Kidney (tissue), 14 donors: ENCODE results near the gene GOPC. TPM values are rescaled to one million over a fixed set of nuclear protein-coding genes. Genes with fewer than 3 reads are reported as not detected.

Experiments used
- DNase-seq, 5 donors: peaks; one replicate each; pipeline ENCODE4 v3.0.0-alpha.2; 2013 to 2020
- FAIRE-seq: peaks from 2 replicates; lab custom pipeline; 2012; peaks lifted over from hg19 to GRCh38; lab: Jason Lieb, UNC
- H3K27ac ChIP-seq, 2 donors: one replicate each; pipeline ENCODE4 v1.7.0; 2013; ENCODE audit warnings: low read depth in 2 of 2, low read length in 2 of 2, inconsistent platforms in 1 of 2
- H3K27me3 ChIP-seq: one replicate; pipeline ENCODE4 v1.7.1; 2013; ENCODE audit warnings: low read length, inconsistent platforms; ENCODE audit not compliant: control insufficient read depth, insufficient read depth
- H3K36me3 ChIP-seq, 3 donors: one replicate each; pipeline versions ENCODE4 v1.7.0 to v1.7.1; 2013; ENCODE audit warnings: low read length in 3 of 3, control low read depth in 1 of 3, inconsistent platforms in 1 of 3; ENCODE audit not compliant: insufficient read depth in 3 of 3, control insufficient read depth in 2 of 3
- H3K4me1 ChIP-seq, 3 donors: one replicate each; pipeline versions ENCODE4 v1.7.0 to v1.7.1; 2013; ENCODE audit warnings: low read length in 3 of 3, inconsistent platforms in 1 of 3, low read depth in 1 of 3; ENCODE audit not compliant: control insufficient read depth in 2 of 3, insufficient read depth in 2 of 3
- H3K4me3 ChIP-seq, 3 donors: one replicate each; pipeline versions ENCODE4 v1.7.0 to v1.8.1; 2013; ENCODE audit warnings: low read length in 3 of 3, control low read depth in 1 of 3, inconsistent platforms in 1 of 3
- H3K9ac ChIP-seq, 3 donors: one replicate each; pipeline versions ENCODE4 v1.7.0 to v1.7.1; 2013; ENCODE audit warnings: low read length in 3 of 3, control low read depth in 1 of 3, inconsistent platforms in 1 of 3
- H3K9me3 ChIP-seq, 3 donors: one replicate each; pipeline versions ENCODE4 v1.7.0 to v1.7.1; 2013; ENCODE audit warnings: low read length in 3 of 3, control low read depth in 1 of 3, inconsistent platforms in 1 of 3; ENCODE audit not compliant: control insufficient read depth in 2 of 3, insufficient read depth in 1 of 3
- intact Hi-C: fragments of 100-400 bp; cut with DNase I; formaldehyde crosslinking; loops from one replicate; pipeline ENCODE4 v1.11.1; 2022
- polyA plus RNA-seq: library from polyadenylated mRNA; stranded (reverse); fragments of 350-450 nt; fragmentation: Illumina TruSeq; extraction: RNeasy Lipid Tissue Mini Kit (QIAGEN cat#74804); gene quantifications from one replicate; pipeline ENCODE4 v1.2.3, GENCODE V29; 2014; ENCODE audit warnings: low read depth, low replicate concordance; ENCODE audit not compliant: insufficient read depth
- total RNA-seq: library from RNA; stranded (reverse); fragmentation: NEBNext Ultra II Directional; extraction: Animal tissue kit (Norgen Biotek cat#: 25700); gene quantifications from one replicate; pipeline ENCODE4 v1.2.1, GENCODE V29; 2021
- TF ChIP-seq, protein P1 (sequence below): IDR thresholded peaks from 3 replicates; pipeline ENCODE4 v1.5.1; 2012; ENCODE audit warnings: mild to moderate bottlenecking, moderate library complexity, borderline replicate concordance; ENCODE audit not compliant: insufficient read depth; ENCODE audit errors: extremely low read depth
- donor health status: control.
- donor health status: control.
- donor health status: control.
- donor health status: control.
- donor health status: control.
- donor health status: DM: yes; HTN: yes; CAD: no.
- donor health status: Normal renal cell carcinoma (clear cell type).

Gene GOPC
- total and polyA plus RNA-seq, 2 donors from 2014 or later, result 12.5 to 21.4 TPM

DNA sequence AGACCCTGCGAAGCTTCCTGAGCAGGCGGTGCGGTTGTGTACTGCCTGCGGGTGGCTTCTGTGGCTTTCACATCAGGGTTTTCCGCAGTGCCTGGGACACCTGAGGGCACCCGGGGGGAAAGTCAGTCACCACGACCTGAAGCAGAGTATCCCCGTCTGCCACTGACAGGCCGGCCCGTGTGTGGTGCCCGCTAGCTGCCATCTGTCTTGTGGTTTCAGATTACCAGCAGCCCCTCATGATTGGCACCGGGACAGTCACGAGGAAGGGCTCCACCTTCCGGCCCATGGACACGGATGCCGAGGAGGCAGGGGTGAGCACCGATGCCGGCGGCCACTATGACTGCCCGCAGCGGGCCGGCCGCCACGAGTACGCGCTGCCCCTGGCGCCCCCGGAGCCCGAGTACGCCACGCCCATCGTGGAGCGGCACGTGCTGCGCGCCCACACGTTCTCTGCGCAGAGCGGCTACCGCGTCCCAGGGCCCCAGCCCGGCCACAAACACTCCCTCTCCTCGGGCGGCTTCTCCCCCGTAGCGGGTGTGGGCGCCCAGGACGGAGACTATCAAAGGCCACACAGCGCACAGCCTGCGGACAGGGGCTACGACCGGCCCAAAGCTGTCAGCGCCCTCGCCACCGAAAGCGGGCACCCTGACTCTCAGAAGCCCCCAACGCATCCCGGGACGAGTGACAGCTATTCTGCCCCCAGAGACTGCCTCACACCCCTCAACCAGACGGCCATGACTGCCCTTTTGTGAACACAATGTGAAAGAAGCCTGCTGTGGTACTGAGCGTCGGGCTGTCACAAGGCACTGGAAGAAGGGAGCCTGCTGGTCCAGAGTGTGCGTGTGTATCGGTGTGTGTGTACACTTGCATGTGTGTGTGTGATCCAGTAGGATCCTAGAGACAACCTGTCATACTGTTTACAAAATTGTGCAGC lies 54.4 kb downstream of the GOPC start:
- Histone ChIP-seq H3K36me3 (peaks cover 0 to 5% (median under 1%) of the 10 kb centered on the region in 3 donors), H3K27me3 (no peaks in the 10 kb centered on the region), H3K4me3 (peak overlapping the region; percentile 3 to 72 (median 47)), H3K9me3 (no peaks in the 10 kb centered on the region), H3K4me1 (peaks cover 0 to 9% (median 7%) of the 10 kb centered on the region in 3 donors), H3K27ac (peak overlapping the region; percentile 20 to 43), H3K9ac (peak overlapping the region in 1 of 3 donors; percentile 66)
- TF ChIP-seq, protein P1, sequence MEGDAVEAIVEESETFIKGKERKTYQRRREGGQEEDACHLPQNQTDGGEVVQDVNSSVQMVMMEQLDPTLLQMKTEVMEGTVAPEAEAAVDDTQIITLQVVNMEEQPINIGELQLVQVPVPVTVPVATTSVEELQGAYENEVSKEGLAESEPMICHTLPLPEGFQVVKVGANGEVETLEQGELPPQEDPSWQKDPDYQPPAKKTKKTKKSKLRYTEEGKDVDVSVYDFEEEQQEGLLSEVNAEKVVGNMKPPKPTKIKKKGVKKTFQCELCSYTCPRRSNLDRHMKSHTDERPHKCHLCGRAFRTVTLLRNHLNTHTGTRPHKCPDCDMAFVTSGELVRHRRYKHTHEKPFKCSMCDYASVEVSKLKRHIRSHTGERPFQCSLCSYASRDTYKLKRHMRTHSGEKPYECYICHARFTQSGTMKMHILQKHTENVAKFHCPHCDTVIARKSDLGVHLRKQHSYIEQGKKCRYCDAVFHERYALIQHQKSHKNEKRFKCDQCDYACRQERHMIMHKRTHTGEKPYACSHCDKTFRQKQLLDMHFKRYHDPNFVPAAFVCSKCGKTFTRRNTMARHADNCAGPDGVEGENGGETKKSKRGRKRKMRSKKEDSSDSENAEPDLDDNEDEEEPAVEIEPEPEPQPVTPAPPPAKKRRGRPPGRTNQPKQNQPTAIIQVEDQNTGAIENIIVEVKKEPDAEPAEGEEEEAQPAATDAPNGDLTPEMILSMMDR, result no peak
- no peak for FAIRE-seq
- peak; percentile 86 to 93 (median 89) for DNase-seq
- intact Hi-C loops, result no loop called here

DNA sequence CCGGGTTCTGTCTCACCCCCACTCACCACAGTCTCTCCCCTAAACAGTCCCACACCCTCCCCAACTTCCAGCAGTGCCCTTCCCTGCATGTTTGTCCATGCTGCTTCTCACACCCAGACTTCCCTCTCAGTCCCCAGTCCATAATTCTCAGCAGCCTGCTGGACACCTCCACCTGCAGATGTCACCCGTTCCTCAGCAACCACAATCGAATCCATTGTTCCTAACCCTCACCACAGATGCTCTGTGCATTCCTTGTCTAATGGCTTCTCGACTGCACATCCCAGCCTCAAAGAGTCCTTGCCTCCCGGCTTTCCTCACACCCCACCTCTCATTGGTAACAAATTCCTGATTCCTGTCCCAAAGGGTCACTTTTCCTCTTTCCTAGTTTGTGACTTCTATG lies 55.6 kb downstream of the GOPC start:
- H3K27me3 ChIP-seq, result no peaks in the 10 kb centered on the region
- peaks cover 0 to 5% (median 2%) of the 10 kb centered on the region in 3 donors for H3K36me3 ChIP-seq
- H3K9me3 ChIP-seq, result no peaks in the 10 kb centered on the region
- peaks cover 0 to 9% (median 7%) of the 10 kb centered on the region in 3 donors for H3K4me1 ChIP-seq
- no peak overlapping the region for H3K27ac ChIP-seq
- FAIRE-seq (no peak), DNase-seq (no peak)
- no peak overlapping the region for H3K9ac ChIP-seq
- TF ChIP-seq, protein P1, result no peak
- intact Hi-C loops, result no loop called here
- H3K4me3 ChIP-seq, result no peak overlapping the region

DNA sequence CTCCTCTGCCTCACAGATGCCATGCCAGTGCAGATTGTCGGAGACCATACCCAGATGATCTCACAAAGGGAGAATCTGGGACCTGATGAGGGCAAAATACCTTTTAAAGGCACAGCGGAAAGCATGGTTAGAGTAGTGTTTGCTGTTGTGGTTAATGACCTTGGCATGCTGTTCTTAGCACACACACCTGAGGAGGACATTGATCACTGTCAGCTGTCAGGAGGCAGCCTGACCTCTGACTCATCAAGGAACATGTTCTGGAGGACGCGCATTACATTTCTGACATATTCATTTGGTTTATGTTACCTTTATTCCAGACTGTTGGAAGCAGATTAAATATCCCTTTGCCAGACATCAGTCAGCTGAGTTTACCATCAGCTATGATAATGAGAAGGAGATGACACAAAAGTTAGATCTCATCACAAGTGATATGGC lies 57.1 kb downstream of the GOPC start:
- Histone ChIP-seq H3K4me1 (peaks cover 0 to 9% (median 7%) of the 10 kb centered on the region in 3 donors), H3K36me3 (peaks cover 0 to 5% (median 4%) of the 10 kb centered on the region in 3 donors), H3K27ac (no peak overlapping the region), H3K27me3 (no peaks in the 10 kb centered on the region), H3K4me3 (no peak overlapping the region), H3K9ac (no peak overlapping the region), H3K9me3 (no peaks in the 10 kb centered on the region)
- peak in 2 of 5 donors; percentile 12 to 26 for DNase-seq
- FAIRE-seq, result no peak
- TF ChIP-seq, protein P1, result no peak
- intact Hi-C loops, result no loop called here
